NCI-H2029 treated with DMSO at 0.1 percent for 48 hours (cell line): ENCODE measurements around the gene RRP1.

Experiments used
- DNase-seq: peaks from one replicate; lab custom pipeline; 2025; lab: John Stamatoyannopoulos, UW

Gene RRP1

GRCh38 chr21:43758811-43759210 is 30.6 kb upstream of the RRP1 start:
- no peak for DNase-seq

- no peak for DNase-seq
These were observed 29.7 kb upstream of the RRP1 start for GRCh38 chr21:43759651-43760050.

- DNase-seq = no peak
These were observed 28.9 kb upstream of the RRP1 start for GRCh38 chr21:43760391-43760958.

GRCh38 chr21:43761886-43762285 is 27.5 kb upstream of the RRP1 start:
- no peak for DNase-seq

GRCh38 chr21:43762303-43763128 is 26.9 kb upstream of the RRP1 start:
- DNase-seq = no peak

- DNase-seq = no peak
These were observed 25.4 kb upstream of the RRP1 start for GRCh38 chr21:43763901-43764523.

GRCh38 chr21:43764576-43765495 is 24.5 kb upstream of the RRP1 start:
- no peak for DNase-seq

- no peak for DNase-seq
These were observed 22.5 kb upstream of the RRP1 start for GRCh38 chr21:43766734-43767497.

- no peak for DNase-seq
These were observed 21.8 kb upstream of the RRP1 start for GRCh38 chr21:43767498-43767983.

- no peak for DNase-seq
These were observed 21.2 kb upstream of the RRP1 start for GRCh38 chr21:43767984-43768867.

GRCh38 chr21:43768868-43769167 is 20.6 kb upstream of the RRP1 start:
- DNase-seq = no peak

- DNase-seq = no peak
These were observed 19.9 kb upstream of the RRP1 start for GRCh38 chr21:43769325-43769958.

- DNase-seq = no peak
These were observed 19.2 kb upstream of the RRP1 start for GRCh38 chr21:43770066-43770655.

- no peak for DNase-seq
These were observed 18.1 kb upstream of the RRP1 start for GRCh38 chr21:43771199-43771675.

- DNase-seq = no peak
These were observed 17.5 kb upstream of the RRP1 start for GRCh38 chr21:43771698-43772424.

GRCh38 chr21:43772425-43772821 is 17.0 kb upstream of the RRP1 start:
- no peak for DNase-seq

- DNase-seq = no peak
These were observed 15.2 kb upstream of the RRP1 start for GRCh38 chr21:43774163-43774562.

GRCh38 chr21:43775190-43775589 is 14.2 kb upstream of the RRP1 start:
- no peak for DNase-seq
